Sigmoid colon (tissue), 4 donors: ENCODE results near the gene ADSS1.

Experiments used
- CTCF ChIP-seq, 4 experiments: fragments of 450-650 bp in 3 of 4; fragments of 200-600 bp in 1 of 4; IDR thresholded peaks; one replicate each; pipeline ENCODE4 v1.5.1; 2016 to 2019; ENCODE audit warnings: antibody characterized with exemption in 4 of 4, mild to moderate bottlenecking in 3 of 4, moderate library complexity in 2 of 4
- EP300 ChIP-seq, 4 donors: sonication (generic); formaldehyde crosslinking; IDR thresholded peaks; one replicate each; pipeline ENCODE4 v1.6.1; 2017; ENCODE audit warnings: antibody characterized with exemption in 4 of 4
- POLR2A ChIP-seq, 2 donors: fragments of 450-650 bp; IDR thresholded peaks; one replicate each; pipeline ENCODE4 v1.6.1; 2016; ENCODE audit warnings: antibody characterized with exemption in 2 of 2, mild to moderate bottlenecking in 2 of 2, moderate library complexity in 2 of 2
- POLR2AphosphoS5 ChIP-seq, 4 donors: sonication (generic); formaldehyde crosslinking; IDR thresholded peaks; one replicate each; pipeline ENCODE4 v1.6.1; 2017; ENCODE audit warnings: antibody characterized with exemption in 4 of 4

DNA sequence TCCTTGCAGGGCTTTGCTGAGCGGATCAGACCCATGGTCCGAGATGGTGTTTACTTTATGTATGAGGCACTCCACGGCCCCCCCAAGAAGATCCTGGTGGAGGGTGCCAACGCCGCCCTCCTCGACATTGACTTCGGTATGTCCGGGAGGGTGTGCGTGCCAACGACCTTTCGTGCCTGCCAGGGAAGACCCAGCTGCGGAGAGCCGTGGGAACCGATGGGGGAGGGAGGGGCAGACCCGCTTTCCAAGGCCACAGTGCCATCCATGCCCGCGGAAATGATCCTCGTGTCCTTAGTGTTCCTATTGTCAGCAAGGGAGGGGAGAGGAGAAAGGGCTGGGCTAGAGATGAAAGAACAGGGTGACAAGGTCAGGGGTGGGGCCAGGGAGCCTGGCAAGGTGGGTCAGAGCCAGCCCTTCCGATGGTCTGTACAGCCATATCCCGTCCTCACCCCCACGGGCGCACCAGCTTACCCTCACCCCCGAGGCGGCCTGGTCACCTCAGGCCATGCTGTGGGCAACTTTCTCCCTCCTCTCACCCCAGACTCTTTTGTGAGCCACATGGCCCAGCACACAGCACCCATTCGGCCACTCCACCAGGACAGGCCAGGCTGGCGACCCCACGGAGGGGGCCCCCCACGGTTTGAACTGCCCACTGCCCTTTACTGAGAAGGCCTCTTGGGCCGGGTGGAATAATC lies 17.2 kb downstream of the ADSS1 start:
- TF ChIP-seq CTCF (IDR thresholded peaks at IDR 0.05) (no peak), POLR2AphosphoS5 (IDR thresholded peaks at IDR 0.05) (no peak), POLR2A (IDR thresholded peaks at IDR 0.05) (no peak), EP300 (IDR thresholded peaks at IDR 0.05) (no peak)
